ENCODE measurements around the gene GVQW3. TPM values are rescaled to one million over a fixed set of nuclear protein-coding genes. Genes with fewer than 3 reads are reported as not detected.

GVQW3 gene
- total and polyA plus RNA-seq, 11 donors = 0.19 to 2.3 (median 1.0) TPM

- TF ChIP-seq CTCF (IDR thresholded peaks at IDR 0.05) (no peak), POLR2A (IDR thresholded peaks at IDR 0.05) (no peak)
- H3K36me3 ChIP-seq = peaks cover 0 to 6% (median 0%) of the 10 kb centered on the region in 9 donors
- H3K4me3 ChIP-seq = peak overlapping the region; percentile 72 to 99 (median 93)
- peak in 4 of 5 donors; percentile 29 to 45 (median 42) for DNase-seq
- ATAC-seq = peak in 1 of 4 donors; percentile 6
- intact Hi-C loops (cut with DNase I) = loop anchor here in 7 of 10 donors (2.0 to 5.0 kb wide), 3 partner anchors 62 to 173 kb away; partner anchors contain the start of genes EMSY (in 2 of the 7) and WNT11 (in 2 of the 7)
- no peaks in the 10 kb centered on the region for H3K27me3 ChIP-seq
- H3K27ac ChIP-seq = peak overlapping the region; percentile 82 to 92 (median 87)
- 0 to 1% (median 0%) methylated on average over 19 to 85 of the region's 85 CpGs for WGBS, 4 donors
- H3K9me3 ChIP-seq = no peaks in the 10 kb centered on the region
- peaks cover 0 to 58% (median 32%) of the 10 kb centered on the region in 12 donors for H3K4me1 ChIP-seq
Measured at GRCh38 chr11:76380159-76380976, 755 bp upstream of the GVQW3 start.

- H3K4me3 ChIP-seq = peak overlapping the region in 5 of 12 donors; percentile 86 to 98 (median 93)
- H3K36me3 ChIP-seq = peaks cover 0 to 6% (median 0%) of the 10 kb centered on the region in 9 donors
Measured at GRCh38 chr11:76382209-76382608, 1.1 kb downstream of the GVQW3 start.

GRCh38 chr11:76385903-76386302 is 4.8 kb downstream of the GVQW3 start:
- no peak for ATAC-seq
- TF ChIP-seq CTCF (IDR thresholded peaks at IDR 0.05) = no peak
- no peak for TF ChIP-seq POLR2A (IDR thresholded peaks at IDR 0.05)

More at GRCh38 chr11:76382209-76382608, 1.1 kb downstream of the GVQW3 start:
- Histone ChIP-seq H3K9me3 (no peaks in the 10 kb centered on the region), H3K4me1 (peaks cover 0 to 45% (median 29%) of the 10 kb centered on the region in 12 donors), H3K27ac (no peak overlapping the region), H3K27me3 (no peaks in the 10 kb centered on the region)
- no peak for ATAC-seq
- DNase-seq = no peak
- TF ChIP-seq CTCF (IDR thresholded peaks at IDR 0.05) = no peak
- TF ChIP-seq POLR2A (IDR thresholded peaks at IDR 0.05) = no peak
- intact Hi-C loops (cut with DNase I) = loop anchor here in 6 of 10 donors (5.0 kb wide), 2 partner anchors 60 to 175 kb away; partner anchors contain the start of gene WNT11 (in 2 of the 6)
- WGBS, 4 donors = 82 to 87% (median 86%) methylated on average over 6 of the region's 6 CpGs

DNA sequence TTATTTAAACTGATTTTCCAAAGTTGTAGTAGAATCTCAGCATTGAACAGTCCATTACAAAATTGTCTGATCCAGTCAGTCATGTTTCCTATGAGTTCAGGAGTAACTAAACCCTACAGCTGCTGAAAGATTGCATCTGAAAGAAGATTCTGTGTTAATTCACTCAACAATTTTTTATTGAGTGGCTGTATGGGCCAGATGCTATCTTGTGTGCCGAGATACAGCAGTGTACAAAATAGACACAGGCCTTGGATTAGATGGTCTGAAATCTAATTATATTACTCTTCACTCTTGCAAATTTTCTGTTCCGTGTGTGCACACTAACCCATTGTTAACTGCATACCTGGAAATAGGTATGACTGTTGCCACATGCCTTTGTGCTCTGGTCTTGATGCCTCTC is 7.3 kb downstream of the GVQW3 start:
- intact Hi-C loops (cut with DNase I) = loop anchor here in 1 of 10 donors (5.0 kb wide), 1 partner anchor 49 kb away; no protein-coding TSS in a partner anchor
- Histone ChIP-seq H3K4me1 (no peaks in the 10 kb centered on the region), H3K27ac (no peak overlapping the region), H3K36me3 (peaks cover 0 to 6% (median 0%) of the 10 kb centered on the region in 9 donors), H3K4me3 (no peak overlapping the region), H3K27me3 (no peaks in the 10 kb centered on the region), H3K9me3 (no peaks in the 10 kb centered on the region)
- no peak for ATAC-seq
- DNase-seq = no peak
- no peak for TF ChIP-seq CTCF (IDR thresholded peaks at IDR 0.05)
- 88 to 96% (median 94%) methylated on average over 2 of the region's 2 CpGs for WGBS, 4 donors

More at GRCh38 chr11:76385903-76386302, 4.8 kb downstream of the GVQW3 start:
- H3K27me3 ChIP-seq = no peaks in the 10 kb centered on the region
- intact Hi-C loops (cut with DNase I) = loop anchor here in 1 of 10 donors (5.0 kb wide), 1 partner anchor 51 kb away; no protein-coding TSS in a partner anchor
- 71 to 91% (median 83%) methylated on average over 5 of the region's 5 CpGs for WGBS, 4 donors
- no peak overlapping the region for H3K27ac ChIP-seq
- peaks cover 0 to 6% (median 0%) of the 10 kb centered on the region in 9 donors for H3K36me3 ChIP-seq
- peaks cover 0 to 20% (median 15%) of the 10 kb centered on the region in 12 donors for H3K4me1 ChIP-seq
- H3K4me3 ChIP-seq = no peak overlapping the region
- no peak for DNase-seq
- H3K9me3 ChIP-seq = no peaks in the 10 kb centered on the region

Data from heart left ventricle (tissue), 16 donors.